IMR-90 (cell line): Measurements from ENCODE around the gene MIPEP.

Experiments
- CTCF ChIP-seq: conservative IDR thresholded peaks from 2 replicates; pipeline ENCODE4 v1.5.1; 2012; ENCODE audit warnings: mild to moderate bottlenecking, low read depth, low read length, improper control_type of control experiment
- ELK1 ChIP-seq: fragments of 150-350 bp; IDR thresholded peaks from 2 replicates; pipeline ENCODE4 v1.6.1; 2016; ENCODE audit warnings: low read depth, mild to moderate bottlenecking, low read length, moderate library complexity, borderline replicate concordance
- MAFK ChIP-seq: IDR thresholded peaks from 2 replicates; pipeline ENCODE4 v1.6.1; 2012; ENCODE audit warnings: low read depth, low read length, improper control_type of control experiment
- MXI1 ChIP-seq: IDR thresholded peaks from 2 replicates; pipeline ENCODE4 v1.6.1; 2012; ENCODE audit warnings: low read depth, mild to moderate bottlenecking, low read length, moderate library complexity, borderline replicate concordance
- POLR2A ChIP-seq: IDR thresholded peaks from 2 replicates; pipeline ENCODE4 v1.6.1; 2012; ENCODE audit warnings: mild to moderate bottlenecking, low read depth, low read length
- RAD21 ChIP-seq: IDR thresholded peaks from 2 replicates; pipeline ENCODE4 v1.6.1; 2012; ENCODE audit warnings: low read length, improper control_type of control experiment
- RFX5 ChIP-seq: IDR thresholded peaks from 2 replicates; pipeline ENCODE4 v1.8.0; 2012; ENCODE audit warnings: low read depth, mild to moderate bottlenecking, low read length, moderate library complexity
- SMC3 ChIP-seq: fragments of 150-350 bp; IDR thresholded peaks from 2 replicates; pipeline ENCODE4 v1.6.1; 2016; ENCODE audit warnings: low read depth, mild to moderate bottlenecking, antibody characterized with exemption, low read length, moderate library complexity

GRCh38 chr13:23735329-23735728, 153.9 kb downstream of the MIPEP start:
- TF ChIP-seq CTCF: no peak
- TF ChIP-seq POLR2A: no peak
- no peak for TF ChIP-seq MXI1
- no peak for TF ChIP-seq SMC3
- no peak for TF ChIP-seq RAD21
- TF ChIP-seq ELK1: no peak
- TF ChIP-seq RFX5: no peak
- no peak for TF ChIP-seq MAFK
